Right lobe of liver (tissue), 4 donors: ENCODE measurements around the gene CAMK2B.

Experiments
- POLR2A ChIP-seq: fragments of 450-650 bp; IDR thresholded peaks from one replicate; pipeline ENCODE4 v1.6.1; 2017; ENCODE audit warnings: antibody characterized with exemption, mild to moderate bottlenecking
- TF ChIP-seq, protein P1 (sequence below), 4 donors: fragments of 200-600 bp in 3 of 4; fragments of 450-650 bp in 1 of 4; IDR thresholded peaks; one replicate each; pipeline versions ENCODE4 v1.5.1 to v1.8.0; 2016 to 2022; ENCODE audit warnings: antibody characterized with exemption in 4 of 4, mild to moderate bottlenecking in 2 of 4
- donor health status: DM: no; HTN: no; CAD: no.
- donor health status: DM: no; HTN: no; CAD: no.
- donor health status: DM: no; HTN: yes; CAD: no.

DNA sequence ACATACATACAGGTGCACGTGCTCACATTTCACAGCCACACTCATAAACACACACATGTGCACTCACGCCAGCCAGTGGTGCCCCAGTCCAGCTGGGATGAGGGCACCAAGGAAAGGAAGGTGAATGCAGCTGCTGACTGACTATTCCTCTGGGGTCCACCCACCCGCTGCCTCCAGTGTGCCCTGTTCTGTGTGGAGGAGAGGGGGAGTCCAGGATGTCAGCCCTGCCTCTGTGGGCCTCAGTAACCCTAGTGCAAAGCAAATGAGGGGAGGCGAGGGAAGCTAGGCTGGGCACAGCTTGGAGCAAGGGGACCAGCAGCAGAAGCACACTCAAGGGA lies 67.0 kb downstream of the CAMK2B start:
- TF ChIP-seq, protein P1, sequence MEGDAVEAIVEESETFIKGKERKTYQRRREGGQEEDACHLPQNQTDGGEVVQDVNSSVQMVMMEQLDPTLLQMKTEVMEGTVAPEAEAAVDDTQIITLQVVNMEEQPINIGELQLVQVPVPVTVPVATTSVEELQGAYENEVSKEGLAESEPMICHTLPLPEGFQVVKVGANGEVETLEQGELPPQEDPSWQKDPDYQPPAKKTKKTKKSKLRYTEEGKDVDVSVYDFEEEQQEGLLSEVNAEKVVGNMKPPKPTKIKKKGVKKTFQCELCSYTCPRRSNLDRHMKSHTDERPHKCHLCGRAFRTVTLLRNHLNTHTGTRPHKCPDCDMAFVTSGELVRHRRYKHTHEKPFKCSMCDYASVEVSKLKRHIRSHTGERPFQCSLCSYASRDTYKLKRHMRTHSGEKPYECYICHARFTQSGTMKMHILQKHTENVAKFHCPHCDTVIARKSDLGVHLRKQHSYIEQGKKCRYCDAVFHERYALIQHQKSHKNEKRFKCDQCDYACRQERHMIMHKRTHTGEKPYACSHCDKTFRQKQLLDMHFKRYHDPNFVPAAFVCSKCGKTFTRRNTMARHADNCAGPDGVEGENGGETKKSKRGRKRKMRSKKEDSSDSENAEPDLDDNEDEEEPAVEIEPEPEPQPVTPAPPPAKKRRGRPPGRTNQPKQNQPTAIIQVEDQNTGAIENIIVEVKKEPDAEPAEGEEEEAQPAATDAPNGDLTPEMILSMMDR (IDR thresholded peaks at IDR 0.05): no peak
- TF ChIP-seq POLR2A: no peak
